Glomerular visceral epithelial cell (primary cell): Measurements from ENCODE around the gene FAM118A.
"Not testable (repeated sequence)": the region's sequence is repeated elsewhere in the genome, so short reads cannot be mapped to it uniquely, and the experiment has no call there.

Source experiments
- DNase-seq: peaks from one replicate; pipeline ENCODE4 v3.0.0-alpha.2; 2016; ENCODE audit errors: extremely low spot score

The FAM118A gene

GRCh38 chr22:45281010-45281409, 28.7 kb upstream of the FAM118A start:
- DNase-seq: no peak

- peak; percentile 45 for DNase-seq
Measured at GRCh38 chr22:45284705-45285262, 24.9 kb upstream of the FAM118A start, which contains the start of gene UPK3A. Gene UPK3A (plus strand): TSS chr22:45284949. CDS start chr22:45285014, 65 bp downstream.

- no peak for DNase-seq
Measured at GRCh38 chr22:45285263-45286058, 24.3 kb upstream of the FAM118A start.

GRCh38 chr22:45286854-45287551, 22.7 kb upstream of the FAM118A start:
- no peak for DNase-seq

- peak; percentile 47 for DNase-seq
Measured at GRCh38 chr22:45290410-45290936, 19.3 kb upstream of the FAM118A start.

- no peak for DNase-seq
Measured at GRCh38 chr22:45291061-45291930, 18.4 kb upstream of the FAM118A start.

- no peak for DNase-seq
Measured at GRCh38 chr22:45291931-45292290, 17.8 kb upstream of the FAM118A start.

GRCh38 chr22:45292731-45293442, 16.8 kb upstream of the FAM118A start:
- no peak for DNase-seq

GRCh38 chr22:45294030-45294429, 15.7 kb upstream of the FAM118A start:
- DNase-seq: no peak

GRCh38 chr22:45295004-45295403, 14.7 kb upstream of the FAM118A start:
- DNase-seq: not testable (repeated sequence)

GRCh38 chr22:45295492-45295891, 14.2 kb upstream of the FAM118A start:
- DNase-seq: no peak

- DNase-seq: no peak
Measured at GRCh38 chr22:45296628-45297297, 13.0 kb upstream of the FAM118A start.

- DNase-seq: no peak
Measured at GRCh38 chr22:45298934-45299505, 10.7 kb upstream of the FAM118A start.

GRCh38 chr22:45302751-45303150, 7.0 kb upstream of the FAM118A start:
- DNase-seq: no peak

GRCh38 chr22:45303181-45303580, 6.6 kb upstream of the FAM118A start:
- no peak for DNase-seq

- DNase-seq: no peak
Measured at GRCh38 chr22:45304971-45305370, 4.8 kb upstream of the FAM118A start.

- DNase-seq: no peak
Measured at GRCh38 chr22:45305456-45306075, 4.2 kb upstream of the FAM118A start.

- DNase-seq: no peak
Measured at GRCh38 chr22:45306139-45306538, 3.6 kb upstream of the FAM118A start.

GRCh38 chr22:45308391-45308956, 1.3 kb upstream of the FAM118A start:
- no peak for DNase-seq
